Mesendoderm (in vitro differentiated cells): ENCODE data around the gene RYR3.

Experiments
- DNase-seq: peaks from one replicate; pipeline ENCODE4 v3.0.0; 2013
- H2AK5ac ChIP-seq: 2 replicates; pipeline ENCODE4 v1.6.1; 2013; ENCODE audit warnings: low read length, inconsistent platforms
- H2BK120ac ChIP-seq: 2 replicates; pipeline ENCODE4 v1.6.1; 2013; ENCODE audit warnings: low read depth, mild to moderate bottlenecking, low read length, moderate library complexity, mixed read lengths
- H2BK15ac ChIP-seq: replicated peaks from 2 replicates; pipeline ENCODE4 v1.6.1; 2013; ENCODE audit warnings: low read depth, mild to moderate bottlenecking, moderate library complexity
- H2BK5ac ChIP-seq: 2 replicates; pipeline ENCODE4 v1.6.1; 2013; ENCODE audit warnings: low read length, inconsistent platforms
- H3K18ac ChIP-seq: 2 replicates; pipeline ENCODE4 v1.6.1; 2013; ENCODE audit warnings: mild to moderate bottlenecking, low read length, mixed read lengths
- H3K23ac ChIP-seq: one replicate; pipeline ENCODE4 v1.6.1; 2013; ENCODE audit warnings: low read length
- H3K27ac ChIP-seq: 2 replicates; pipeline ENCODE4 v1.5.1; 2013; ENCODE audit warnings: low read depth, mild to moderate bottlenecking, inconsistent platforms, low read length, moderate library complexity
- H3K27me3 ChIP-seq: 2 replicates; pipeline ENCODE4 v1.6.1; 2013; ENCODE audit warnings: low read length, control low read depth, mild to moderate bottlenecking, inconsistent platforms; ENCODE audit not compliant: insufficient read depth, poor library complexity
- H3K36me3 ChIP-seq: 2 replicates; pipeline ENCODE4 v1.6.1; 2013; ENCODE audit warnings: low read length, inconsistent platforms; ENCODE audit not compliant: control insufficient read depth, insufficient read depth
- H3K4ac ChIP-seq: one replicate; pipeline ENCODE4 v1.6.1; 2013; ENCODE audit warnings: low read depth, mild to moderate bottlenecking, low read length, moderate library complexity
- H3K4me1 ChIP-seq: 2 replicates; pipeline ENCODE4 v1.6.1; 2013; ENCODE audit warnings: low read depth, low read length, inconsistent platforms; ENCODE audit not compliant: control insufficient read depth
- H3K4me2 ChIP-seq: 2 replicates; pipeline ENCODE4 v1.6.1; 2013; ENCODE audit warnings: low read length
- H3K4me3 ChIP-seq: 2 replicates; pipeline ENCODE4 v1.5.1; 2013; ENCODE audit warnings: mild to moderate bottlenecking, low read length
- H3K56ac ChIP-seq: one replicate; pipeline ENCODE4 v1.6.1; 2013; ENCODE audit warnings: low read length
- H3K79me1 ChIP-seq: 2 replicates; pipeline ENCODE4 v1.6.1; 2013; ENCODE audit warnings: low read length, inconsistent platforms
- H3K79me2 ChIP-seq: 2 replicates; pipeline ENCODE4 v1.6.1; 2013; ENCODE audit warnings: mild to moderate bottlenecking, low read length; ENCODE audit not compliant: control insufficient read depth, insufficient read depth
- H3K9ac ChIP-seq: 2 replicates; pipeline ENCODE4 v1.6.1; 2013; ENCODE audit warnings: low read length, inconsistent platforms
- H4K5ac ChIP-seq: one replicate; pipeline ENCODE4 v1.6.1; 2013; ENCODE audit warnings: low read length
- H4K8ac ChIP-seq: one replicate; pipeline ENCODE4 v1.6.1; 2013; ENCODE audit warnings: low read depth, mild to moderate bottlenecking, control low read depth, low read length, moderate library complexity
- WGBS: extraction: QIAGEN DNeasy Blood & Tissue Kit; methylation state at CpG from one replicate; pipeline ENCODE4 v1.1.7; 2013; ENCODE audit warnings: low lambda C conversion rate, missing lambda C conversion rate; ENCODE audit not compliant: insufficient coverage; ENCODE audit errors: extremely low coverage; 5-methylcytosine and 5-hydroxymethylcytosine counted together

The RYR3 gene

GRCh38 chr15:33453761-33454160 is 143.0 kb downstream of the RYR3 start:
- no peak for DNase-seq
- Histone ChIP-seq H3K27ac (no peak overlapping the region), H2AK5ac (no peak overlapping the region), H4K8ac (no peak overlapping the region), H3K4me2 (no peak overlapping the region), H3K23ac (no peak overlapping the region), H3K79me1 (no peaks in the 10 kb centered on the region), H2BK5ac (no peak overlapping the region), H3K4me3 (no peak overlapping the region), H2BK120ac (no peak overlapping the region), H3K18ac (no peak overlapping the region), H3K4ac (no peak overlapping the region), H3K56ac (no peak overlapping the region), H3K4me1 (peaks cover 2% of the 10 kb centered on the region), H3K79me2 (no peaks in the 10 kb centered on the region), H3K27me3 (no peaks in the 10 kb centered on the region), H3K9ac (no peak overlapping the region), H4K5ac (no peak overlapping the region), H2BK15ac (no peak overlapping the region), H3K36me3 (no peaks in the 10 kb centered on the region)
- WGBS, result no CpG with 5 or more reads among the region's 3 CpGs

- H3K4me3 ChIP-seq, result no peak overlapping the region
- no CpG with 5 or more reads among the region's 7 CpGs for WGBS
- H3K36me3 ChIP-seq, result no peaks in the 10 kb centered on the region
These were observed 143.6 kb downstream of the RYR3 start for GRCh38 chr15:33454346-33454745.

GRCh38 chr15:33454996-33455395 is 144.2 kb downstream of the RYR3 start:
- Histone ChIP-seq H3K27me3 (no peaks in the 10 kb centered on the region), H3K23ac (no peak overlapping the region), H4K5ac (no peak overlapping the region), H3K4me1 (no peaks in the 10 kb centered on the region), H4K8ac (no peak overlapping the region), H3K9ac (no peak overlapping the region), H3K79me1 (no peaks in the 10 kb centered on the region), H2BK120ac (no peak overlapping the region), H3K18ac (no peak overlapping the region), H2BK15ac (no peak overlapping the region), H3K27ac (no peak overlapping the region), H3K36me3 (no peaks in the 10 kb centered on the region), H3K4me3 (no peak overlapping the region), H2AK5ac (no peak overlapping the region), H3K56ac (no peak overlapping the region), H2BK5ac (no peak overlapping the region), H3K79me2 (no peaks in the 10 kb centered on the region), H3K4ac (no peak overlapping the region), H3K4me2 (no peak overlapping the region)
- no peak for DNase-seq
- no CpG with 5 or more reads among the region's 4 CpGs for WGBS

More at GRCh38 chr15:33454346-33454745, 143.6 kb downstream of the RYR3 start:
- no peak overlapping the region for H2BK120ac ChIP-seq
- no peak overlapping the region for H3K23ac ChIP-seq
- no peaks in the 10 kb centered on the region for H3K27me3 ChIP-seq
- no peak for DNase-seq
- H3K9ac ChIP-seq, result no peak overlapping the region
- H4K5ac ChIP-seq, result no peak overlapping the region
- no peak overlapping the region for H2BK15ac ChIP-seq
- H3K27ac ChIP-seq, result no peak overlapping the region
- H3K79me1 ChIP-seq, result no peaks in the 10 kb centered on the region
- no peaks in the 10 kb centered on the region for H3K79me2 ChIP-seq
- H2BK5ac ChIP-seq, result no peak overlapping the region
- no peak overlapping the region for H3K18ac ChIP-seq
- H3K4ac ChIP-seq, result no peak overlapping the region
- no peak overlapping the region for H3K56ac ChIP-seq
- no peaks in the 10 kb centered on the region for H3K4me1 ChIP-seq
- no peak overlapping the region for H2AK5ac ChIP-seq
- H4K8ac ChIP-seq, result no peak overlapping the region
- no peak overlapping the region for H3K4me2 ChIP-seq

GRCh38 chr15:33458421-33458820 is 147.7 kb downstream of the RYR3 start:
- Histone ChIP-seq H3K18ac (no peak overlapping the region), H4K8ac (no peak overlapping the region), H3K9ac (no peak overlapping the region), H3K56ac (no peak overlapping the region), H2BK15ac (no peak overlapping the region), H3K27me3 (no peaks in the 10 kb centered on the region), H3K36me3 (no peaks in the 10 kb centered on the region), H3K79me2 (no peaks in the 10 kb centered on the region), H3K23ac (no peak overlapping the region), H3K4me3 (no peak overlapping the region), H4K5ac (no peak overlapping the region), H3K4me1 (no peaks in the 10 kb centered on the region), H3K79me1 (no peaks in the 10 kb centered on the region), H2BK5ac (no peak overlapping the region), H2AK5ac (no peak overlapping the region), H3K4ac (no peak overlapping the region), H3K27ac (no peak overlapping the region), H2BK120ac (no peak overlapping the region), H3K4me2 (no peak overlapping the region)
- WGBS, result no CpG with 5 or more reads among the region's 2 CpGs
- DNase-seq, result no peak

- no peaks in the 10 kb centered on the region for H3K79me1 ChIP-seq
- H3K27ac ChIP-seq, result no peak overlapping the region
- H2BK120ac ChIP-seq, result no peak overlapping the region
- no peak overlapping the region for H4K5ac ChIP-seq
- H2AK5ac ChIP-seq, result no peak overlapping the region
- no peak overlapping the region for H2BK15ac ChIP-seq
- H3K18ac ChIP-seq, result no peak overlapping the region
- no peak overlapping the region for H2BK5ac ChIP-seq
- H3K79me2 ChIP-seq, result no peaks in the 10 kb centered on the region
- no peaks in the 10 kb centered on the region for H3K4me1 ChIP-seq
- H3K36me3 ChIP-seq, result no peaks in the 10 kb centered on the region
- no peak for DNase-seq
- H3K9ac ChIP-seq, result no peak overlapping the region
- H3K4me2 ChIP-seq, result no peak overlapping the region
- H3K4ac ChIP-seq, result no peak overlapping the region
- H3K56ac ChIP-seq, result no peak overlapping the region
- no peaks in the 10 kb centered on the region for H3K27me3 ChIP-seq
- no peak overlapping the region for H3K23ac ChIP-seq
- no peak overlapping the region for H3K4me3 ChIP-seq
- H4K8ac ChIP-seq, result no peak overlapping the region
- no CpG with 5 or more reads among the region's 6 CpGs for WGBS
These were observed 149.5 kb downstream of the RYR3 start for GRCh38 chr15:33460166-33460805.

- DNase-seq, result no peak
- Histone ChIP-seq H3K23ac (no peak overlapping the region), H2BK120ac (no peak overlapping the region), H2AK5ac (no peak overlapping the region), H3K79me1 (no peaks in the 10 kb centered on the region), H2BK5ac (no peak overlapping the region), H3K27ac (no peak overlapping the region), H3K27me3 (no peaks in the 10 kb centered on the region), H3K9ac (no peak overlapping the region), H3K18ac (no peak overlapping the region), H3K36me3 (no peaks in the 10 kb centered on the region), H3K4me2 (no peak overlapping the region), H3K4me1 (no peaks in the 10 kb centered on the region), H2BK15ac (no peak overlapping the region), H4K8ac (no peak overlapping the region), H4K5ac (no peak overlapping the region), H3K4me3 (no peak overlapping the region), H3K4ac (no peak overlapping the region), H3K79me2 (no peaks in the 10 kb centered on the region), H3K56ac (no peak overlapping the region)
- no CpG with 5 or more reads among the region's 2 CpGs for WGBS
These were observed 150.9 kb downstream of the RYR3 start for GRCh38 chr15:33461671-33462070.
